ENCODE data around the gene HLA-DMB.

DNA sequence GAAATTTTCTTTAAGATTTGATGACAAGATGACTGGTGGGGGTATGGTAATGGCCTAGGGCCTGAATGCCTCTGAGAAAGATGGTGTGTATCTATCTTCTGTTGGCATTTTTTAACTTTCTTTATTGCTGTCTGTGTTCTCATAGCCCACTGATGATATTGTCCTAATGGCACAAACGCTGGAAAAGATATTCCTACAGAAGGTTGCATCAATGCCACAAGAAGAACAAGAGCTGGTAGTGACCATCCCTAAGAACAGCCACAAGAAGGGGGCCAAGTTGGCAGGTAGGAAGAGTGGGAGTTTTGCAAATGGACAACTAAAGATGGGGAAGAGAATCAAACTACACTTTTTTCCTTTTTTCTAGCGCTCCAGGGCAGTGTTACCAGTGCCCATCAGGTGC, 35.1 kb upstream of the HLA-DMB start:
- TF ChIP-seq, protein P1, sequence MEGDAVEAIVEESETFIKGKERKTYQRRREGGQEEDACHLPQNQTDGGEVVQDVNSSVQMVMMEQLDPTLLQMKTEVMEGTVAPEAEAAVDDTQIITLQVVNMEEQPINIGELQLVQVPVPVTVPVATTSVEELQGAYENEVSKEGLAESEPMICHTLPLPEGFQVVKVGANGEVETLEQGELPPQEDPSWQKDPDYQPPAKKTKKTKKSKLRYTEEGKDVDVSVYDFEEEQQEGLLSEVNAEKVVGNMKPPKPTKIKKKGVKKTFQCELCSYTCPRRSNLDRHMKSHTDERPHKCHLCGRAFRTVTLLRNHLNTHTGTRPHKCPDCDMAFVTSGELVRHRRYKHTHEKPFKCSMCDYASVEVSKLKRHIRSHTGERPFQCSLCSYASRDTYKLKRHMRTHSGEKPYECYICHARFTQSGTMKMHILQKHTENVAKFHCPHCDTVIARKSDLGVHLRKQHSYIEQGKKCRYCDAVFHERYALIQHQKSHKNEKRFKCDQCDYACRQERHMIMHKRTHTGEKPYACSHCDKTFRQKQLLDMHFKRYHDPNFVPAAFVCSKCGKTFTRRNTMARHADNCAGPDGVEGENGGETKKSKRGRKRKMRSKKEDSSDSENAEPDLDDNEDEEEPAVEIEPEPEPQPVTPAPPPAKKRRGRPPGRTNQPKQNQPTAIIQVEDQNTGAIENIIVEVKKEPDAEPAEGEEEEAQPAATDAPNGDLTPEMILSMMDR (IDR thresholded peaks at IDR 0.05), result no peak
- TF ChIP-seq POLR2A (IDR thresholded peaks at IDR 0.05) (no peak), EP300 (IDR thresholded peaks at IDR 0.05) (no peak), POLR2AphosphoS5 (IDR thresholded peaks at IDR 0.05) (no peak)
